Daoy (cell line): Measurements from ENCODE around the gene MRPS34. TPM values are rescaled to one million over a fixed set of nuclear protein-coding genes. Genes with fewer than 3 reads are reported as not detected.
"Not testable (repeated sequence)": the region's sequence is repeated elsewhere in the genome, so short reads cannot be mapped to it uniquely, and the experiment has no call there.

Experiments used
- DNase-seq: peaks from one replicate; pipeline ENCODE4 v3.0.0-alpha.2; 2015; ENCODE audit warnings: low read depth
- total RNA-seq: library from RNA; depleted of rRNA; stranded (reverse); fragments of >200 nt; shearing (Covaris generic); gene quantifications from 2 replicates; pipeline ENCODE4 v1.2.3, GENCODE V29; 2014

The MRPS34 gene
- total RNA-seq, 1 experiment from 2014 or later: 153 TPM

DNA sequence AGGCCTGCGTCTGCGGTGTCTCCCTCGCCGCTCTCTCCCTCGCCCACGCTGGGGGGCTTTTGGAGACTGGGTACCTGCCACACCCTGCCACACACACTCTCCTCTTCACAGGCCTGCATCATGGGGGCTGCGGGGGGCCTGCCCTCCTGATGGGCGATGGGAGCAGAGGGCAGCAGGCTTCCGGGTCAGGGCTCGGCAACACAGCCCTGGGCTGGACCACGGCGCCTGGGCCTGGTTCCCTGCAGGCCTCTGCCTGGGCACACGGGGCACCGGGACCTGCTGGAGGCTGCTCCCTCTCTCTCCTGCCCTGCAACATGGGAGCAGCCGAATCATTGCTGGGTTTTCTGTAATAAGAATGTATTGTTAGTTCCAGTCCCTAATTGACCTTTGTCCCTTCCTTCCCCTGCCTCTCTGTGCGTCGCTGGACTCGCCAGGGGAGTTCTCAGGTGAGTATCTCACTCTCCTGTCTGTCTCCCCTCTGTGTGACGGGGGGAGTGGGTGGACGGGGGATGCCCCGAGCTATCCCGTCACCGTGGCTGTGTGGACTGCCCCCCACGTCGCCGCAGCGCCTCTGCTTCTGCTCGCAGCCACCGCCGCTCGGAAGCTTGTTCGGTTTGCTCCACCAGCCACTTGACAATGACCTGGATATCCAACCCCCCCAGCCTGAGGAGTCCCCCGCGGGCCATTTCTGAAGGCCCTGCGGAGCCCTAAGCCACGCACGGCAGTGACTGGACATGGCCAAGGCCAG lies 15.0 kb downstream of the MRPS34 start:
- DNase-seq: no peak

DNA sequence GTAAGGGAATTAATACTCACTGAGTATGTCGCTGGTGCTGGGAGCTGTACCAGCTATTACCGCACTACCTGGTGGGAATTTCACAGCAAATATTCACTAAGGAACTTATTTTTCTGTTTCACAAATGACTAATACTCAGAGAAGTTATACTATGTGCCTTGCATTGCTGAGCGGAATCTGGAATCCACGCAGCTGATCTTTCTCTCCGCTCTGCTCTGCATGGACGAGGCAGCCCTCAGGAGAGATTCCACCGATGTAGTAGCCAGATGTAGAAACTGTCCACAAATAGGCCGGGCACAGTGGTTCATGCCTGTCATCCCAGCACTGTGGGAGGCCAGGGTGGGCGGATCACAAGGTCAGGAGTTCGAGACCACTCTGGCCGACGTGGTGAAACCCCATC lies 18.7 kb downstream of the MRPS34 start:
- DNase-seq: no peak

DNA sequence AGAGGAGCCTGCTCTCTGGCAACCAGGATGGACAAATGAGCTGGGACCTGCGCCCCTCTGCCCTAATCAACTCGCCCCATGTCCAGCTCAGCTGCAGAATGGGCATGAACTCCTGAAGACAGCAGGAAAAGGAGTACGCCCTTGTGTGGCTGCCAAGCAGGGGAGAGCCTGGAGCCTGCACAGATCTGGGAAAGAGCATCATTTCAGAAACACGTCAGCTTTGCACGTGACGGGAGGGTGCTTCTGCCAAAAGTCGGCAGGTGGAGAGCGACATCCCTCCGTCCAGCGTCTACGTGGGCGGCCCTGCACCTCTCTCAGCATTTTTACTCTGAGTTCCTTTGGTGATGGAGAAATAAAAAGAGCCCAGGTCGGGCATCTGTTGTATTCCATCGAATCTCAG lies 20.1 kb downstream of the MRPS34 start:
- no peak for DNase-seq

DNA sequence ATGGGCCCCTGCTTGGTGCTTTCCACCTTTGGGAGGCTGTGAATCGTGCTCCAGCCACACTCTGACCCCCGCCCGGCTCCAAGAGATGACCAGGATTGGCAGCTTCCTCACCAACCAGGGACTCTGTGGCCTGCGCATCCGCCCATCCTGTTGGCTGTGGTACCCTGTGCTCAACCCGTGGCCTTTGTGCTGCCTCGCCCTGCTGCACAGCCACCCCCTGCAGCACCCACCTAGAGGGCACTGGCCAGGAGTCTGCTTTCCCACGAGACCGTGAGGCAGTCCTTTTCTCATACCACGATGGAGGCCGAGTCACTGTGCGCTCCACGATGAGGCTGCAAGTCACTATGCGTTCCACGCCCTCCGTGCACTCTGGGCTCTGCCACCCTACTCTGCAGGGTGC lies 21.0 kb downstream of the MRPS34 start:
- no peak for DNase-seq

DNA sequence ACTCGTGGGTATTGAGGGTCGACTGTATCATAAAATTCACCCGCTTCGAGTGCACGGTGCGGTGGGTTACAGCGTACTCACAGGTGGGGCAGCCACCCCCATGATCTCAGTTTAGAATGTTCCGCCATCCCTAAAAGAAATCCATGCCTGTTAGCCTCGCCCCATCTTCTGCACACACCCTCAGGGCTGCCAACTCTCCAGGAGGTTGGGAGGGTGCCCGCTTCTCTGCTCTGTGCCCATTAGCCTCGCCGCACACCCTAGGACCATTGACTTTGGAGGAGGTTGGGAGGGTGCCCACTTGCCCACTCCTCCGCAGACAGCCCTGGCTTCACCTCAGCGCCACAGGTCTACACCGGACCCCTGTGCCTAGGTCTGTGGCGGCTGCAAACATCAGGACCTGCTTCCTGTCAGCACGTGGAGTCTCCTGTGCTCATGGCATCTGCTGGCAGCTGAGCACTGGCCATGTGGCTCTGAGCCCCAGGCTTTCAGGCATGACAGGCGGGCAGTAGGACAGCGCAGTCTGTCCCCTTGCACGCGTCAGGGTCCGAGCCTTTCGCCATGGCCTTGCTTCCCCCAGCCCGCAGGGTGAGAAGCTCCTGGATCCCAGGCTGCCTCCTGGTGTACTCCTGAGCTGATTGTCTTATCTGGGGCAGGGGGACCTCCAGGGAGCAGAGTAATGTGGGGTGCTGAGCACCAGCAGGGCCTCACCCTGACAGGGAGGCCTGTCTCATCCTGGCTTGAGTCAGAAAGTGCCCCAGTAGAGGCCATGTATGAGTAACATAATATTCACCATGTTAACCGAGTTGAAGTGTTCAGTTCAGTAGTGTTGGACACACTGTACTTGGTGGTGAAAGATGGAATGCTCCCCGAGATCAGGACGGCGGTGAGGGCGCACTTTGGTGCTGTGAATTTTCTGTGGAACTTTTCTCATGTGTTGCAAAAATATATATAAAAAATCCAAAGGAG lies 23.5 kb downstream of the MRPS34 start:
- DNase-seq: no peak

DNA sequence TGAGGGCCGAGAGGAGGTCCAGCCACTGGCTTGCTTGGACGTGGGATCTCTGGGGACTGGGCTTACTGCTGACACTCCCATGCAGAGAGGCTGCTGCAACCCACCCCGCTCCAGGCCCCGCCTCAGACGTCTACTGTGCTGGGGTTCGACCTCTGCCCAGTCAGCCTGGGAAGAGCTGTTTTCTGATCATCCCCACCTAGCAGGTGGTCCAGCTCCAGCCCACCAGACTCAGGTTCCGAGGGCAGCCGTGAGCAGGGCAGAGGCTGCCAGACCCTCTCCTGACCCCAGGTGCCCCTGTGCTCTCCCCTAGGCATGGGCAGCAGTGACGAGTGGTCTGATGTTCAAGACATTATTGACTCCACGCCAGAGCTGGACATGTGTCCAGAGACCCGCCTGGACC lies 25.0 kb downstream of the MRPS34 start:
- DNase-seq: no peak

DNA sequence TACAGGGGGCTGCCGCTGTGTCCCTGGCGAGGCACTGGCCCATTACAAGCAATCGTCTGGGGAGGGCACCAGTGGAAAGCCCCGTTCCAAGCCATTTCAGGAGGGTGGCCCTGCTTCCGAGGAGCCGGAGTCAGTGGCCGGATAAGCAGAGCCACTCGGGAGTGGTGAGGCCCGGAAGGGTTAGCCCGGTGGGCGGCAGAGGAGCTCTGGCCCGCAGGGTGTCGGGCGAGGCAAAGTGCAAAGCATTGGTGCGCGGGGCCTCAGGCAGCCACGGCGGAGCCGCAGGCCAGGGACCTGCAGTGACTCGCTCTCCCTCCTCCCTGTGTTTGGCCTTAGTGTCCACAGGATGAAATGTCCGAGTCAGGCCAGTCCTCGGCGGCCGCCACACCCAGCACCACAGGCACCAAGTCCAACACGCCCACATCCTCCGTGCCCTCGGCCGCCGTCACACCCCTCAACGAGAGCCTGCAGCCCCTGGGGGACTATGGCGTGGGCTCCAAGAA lies 26.2 kb downstream of the MRPS34 start:
- DNase-seq: peak; percentile 84

DNA sequence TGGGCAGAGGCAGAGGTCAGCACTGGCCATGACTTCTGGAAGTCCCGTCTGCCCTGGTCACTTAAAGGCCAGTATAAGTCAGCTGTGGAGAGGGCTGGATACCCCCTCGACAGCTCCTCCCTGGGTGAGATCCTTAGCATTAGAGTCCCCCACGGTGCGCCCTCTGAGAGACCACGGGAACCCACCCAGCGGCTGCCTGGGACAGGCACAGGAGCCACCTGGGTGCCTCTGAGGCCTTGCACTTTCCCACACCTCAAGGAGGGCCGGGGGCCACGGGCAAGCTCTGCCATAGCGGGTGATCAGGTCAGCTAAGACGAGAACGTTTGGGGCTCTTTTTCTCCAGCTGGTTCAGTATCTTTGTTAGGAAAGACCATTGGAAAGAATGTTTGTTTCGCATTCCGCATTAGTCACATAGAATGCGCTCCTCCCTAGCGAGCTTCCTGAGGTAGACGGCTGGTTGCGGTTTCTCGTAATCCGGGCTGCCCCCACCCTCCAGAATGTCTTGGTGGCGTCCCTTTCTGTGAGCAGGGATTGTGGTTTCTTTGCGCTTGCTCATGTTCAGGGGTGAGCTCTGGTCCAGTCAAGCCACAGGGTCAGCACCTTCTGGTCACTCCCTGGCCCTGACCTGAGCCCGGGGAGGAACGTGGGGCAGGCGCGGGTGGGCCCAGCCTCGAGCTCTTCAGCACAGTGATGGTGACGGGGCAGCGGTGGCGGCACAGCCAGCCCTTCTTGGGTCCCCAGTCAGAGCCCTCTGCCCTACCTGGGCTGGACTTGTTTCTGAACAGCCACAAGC lies 26.8 kb downstream of the MRPS34 start:
- DNase-seq: peak; percentile 94

DNA sequence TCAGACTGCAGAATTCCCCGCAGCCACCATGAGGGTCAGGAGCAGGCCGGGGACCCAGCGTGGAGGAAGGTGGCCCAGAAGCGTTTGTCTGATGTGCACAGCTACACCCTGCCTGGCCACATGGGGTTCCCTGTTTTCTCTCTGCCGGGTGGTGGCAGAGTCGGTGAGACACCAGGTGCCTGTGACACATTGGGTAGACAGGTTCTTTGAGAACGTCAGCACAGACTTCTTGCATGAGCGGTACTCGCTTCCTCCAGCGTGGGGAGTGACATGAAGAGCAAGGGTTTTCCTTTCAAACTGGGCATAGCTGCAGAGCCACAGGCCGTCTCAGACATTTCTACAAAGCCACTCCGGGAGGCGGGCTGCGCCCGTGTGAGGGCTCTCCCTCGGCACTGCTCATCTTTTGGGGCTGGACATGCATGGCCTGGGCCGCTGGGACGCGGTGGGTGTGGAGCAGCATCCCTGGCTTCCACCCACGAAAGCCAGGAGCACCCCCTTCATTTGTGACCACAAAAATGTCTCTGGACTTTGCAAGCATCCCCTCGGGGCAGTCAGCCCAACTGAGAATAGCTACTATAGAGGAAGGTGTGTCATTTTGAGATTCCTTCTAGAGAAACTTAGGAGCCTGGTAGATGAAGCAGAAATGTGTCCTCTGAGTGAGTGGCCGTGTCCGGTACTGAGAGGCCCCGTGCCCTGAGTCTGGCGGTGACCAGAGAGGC lies 27.6 kb downstream of the MRPS34 start:
- DNase-seq: peak; percentile 63

DNA sequence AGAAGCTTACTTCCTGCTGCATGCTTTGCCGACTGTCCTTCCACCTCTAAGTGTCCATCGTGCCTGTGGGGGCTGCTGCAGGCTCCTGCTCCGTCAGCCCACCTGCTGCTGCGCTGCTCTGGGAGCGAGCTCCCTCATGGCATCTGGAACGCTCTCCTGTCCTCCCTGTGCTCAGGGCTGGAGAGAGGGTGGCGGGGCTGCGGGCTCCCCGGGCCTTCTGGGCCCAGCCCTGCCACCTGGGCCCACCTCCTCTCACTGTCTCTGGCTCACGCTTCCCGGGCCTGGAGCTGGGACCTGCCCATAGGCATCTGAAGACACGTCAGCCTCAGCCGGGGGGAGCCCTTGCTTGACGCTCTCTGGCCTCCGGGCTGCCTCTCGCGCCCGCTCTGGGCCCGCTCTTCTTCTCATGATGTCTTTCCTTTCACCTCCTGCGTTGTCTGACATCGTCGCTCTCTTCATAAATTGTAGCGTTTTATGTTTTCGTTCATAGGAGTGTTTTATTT lies 28.5 kb downstream of the MRPS34 start:
- no peak for DNase-seq

DNA sequence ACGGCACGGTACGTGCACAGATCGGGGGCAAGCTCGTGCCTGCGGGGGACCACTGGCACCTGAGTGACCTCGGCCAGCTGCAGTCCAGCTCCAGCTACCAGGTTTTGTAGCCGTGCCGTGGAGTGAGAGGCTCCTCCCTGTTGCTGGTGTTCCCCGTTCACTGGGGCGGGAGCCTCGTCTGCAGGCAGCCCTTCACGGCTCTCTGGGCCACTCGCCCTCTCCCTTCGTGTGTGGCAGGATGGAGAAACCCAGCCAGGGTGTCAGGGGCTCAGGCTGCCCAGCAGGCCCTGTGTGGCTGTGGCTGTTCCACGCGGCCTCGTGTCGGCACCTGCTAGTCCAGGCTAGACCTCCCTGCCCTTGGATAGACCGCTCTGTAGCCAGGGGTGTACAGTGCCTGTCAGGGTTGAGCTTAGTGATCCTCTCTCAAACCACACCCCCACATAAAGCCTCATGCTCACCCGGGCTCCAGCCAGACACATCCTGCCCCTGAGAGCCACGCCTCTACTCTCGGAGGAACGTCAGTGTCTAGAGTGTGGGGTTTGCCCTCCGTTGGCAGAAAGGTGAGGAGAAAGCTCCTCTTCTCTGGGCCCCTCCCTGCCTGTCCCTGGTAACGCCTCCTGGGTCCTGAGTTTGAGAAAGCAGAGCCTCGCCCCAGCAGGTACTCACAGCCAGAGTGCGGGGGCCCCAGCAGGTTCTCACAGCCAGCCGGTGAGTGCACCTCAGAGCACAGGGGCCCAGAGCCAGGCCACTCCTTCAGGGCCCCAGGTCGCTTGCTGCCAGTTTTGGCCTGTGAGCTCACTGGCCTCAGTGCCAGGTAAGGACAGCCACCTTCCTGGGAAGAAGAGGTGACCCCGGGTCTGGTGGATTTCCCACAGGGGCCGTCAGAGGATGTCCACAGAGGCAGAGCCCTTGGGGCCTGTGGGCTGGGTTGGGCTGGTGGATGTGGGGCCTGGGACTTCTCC lies 29.3 kb downstream of the MRPS34 start:
- DNase-seq: no peak

DNA sequence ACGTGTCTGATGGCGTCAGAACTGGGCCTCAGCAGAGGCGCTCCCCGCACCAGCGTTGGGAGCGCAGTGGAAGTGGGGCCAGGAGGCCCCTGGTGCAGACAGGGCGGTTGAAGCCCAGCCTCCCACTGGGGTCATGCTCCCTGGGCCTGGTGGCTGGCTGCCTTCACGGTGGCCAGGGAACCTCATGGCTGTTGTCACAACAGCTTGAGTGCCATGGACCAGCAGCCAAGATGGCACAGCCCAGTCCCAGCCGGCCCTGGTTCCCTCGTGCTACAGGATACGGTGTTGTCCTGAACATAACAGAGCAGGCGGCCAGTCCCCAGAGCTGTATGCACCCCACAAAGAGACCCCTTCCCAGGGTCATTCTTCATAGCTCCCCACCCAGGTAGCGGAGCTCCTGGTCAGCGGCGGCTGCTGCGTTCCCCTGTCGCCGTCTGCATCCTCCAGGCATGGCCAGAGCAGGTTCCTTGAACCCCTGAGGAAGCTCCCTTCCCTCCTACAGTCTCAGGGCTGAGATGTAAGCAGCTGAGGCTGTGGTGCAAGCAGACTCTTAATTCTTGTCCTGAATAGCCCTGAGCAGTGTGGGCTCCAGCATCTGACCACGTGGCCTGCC lies 31.3 kb downstream of the MRPS34 start:
- DNase-seq: no peak

DNA sequence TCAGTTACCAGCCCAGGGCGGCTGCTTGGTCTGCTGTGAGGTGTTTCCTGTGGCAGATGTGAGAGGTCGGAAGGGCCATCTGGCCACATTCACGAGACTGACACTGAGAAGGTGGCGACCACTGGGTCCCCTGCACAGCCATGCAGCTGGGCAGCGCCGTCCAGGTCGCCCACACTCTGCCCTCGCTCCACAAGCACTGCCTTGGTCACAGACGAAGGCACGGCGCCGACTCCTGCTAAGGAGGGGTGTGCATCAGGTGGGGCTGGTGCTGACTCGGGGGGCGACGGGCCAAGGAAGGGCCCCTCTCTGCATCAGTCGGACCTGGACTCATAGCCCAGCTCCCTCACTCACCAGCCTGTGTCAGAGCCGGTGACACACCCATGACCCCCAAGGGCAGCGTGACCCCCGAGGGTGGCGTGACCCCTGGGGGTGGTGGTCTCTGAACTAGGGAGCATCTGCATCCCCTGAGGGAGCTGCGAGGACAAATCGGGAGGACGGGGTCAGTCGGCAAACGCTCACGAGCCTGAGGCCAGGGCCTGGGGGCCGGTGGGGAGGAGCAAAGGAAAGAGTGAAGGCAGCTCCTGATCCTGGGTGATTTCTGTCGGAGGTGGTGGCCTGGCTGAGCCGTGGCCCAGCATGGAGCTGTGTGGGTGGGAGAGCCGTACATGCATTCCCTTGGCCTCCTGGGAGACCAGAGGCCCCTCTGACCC lies 32.0 kb downstream of the MRPS34 start:
- DNase-seq: no peak

DNA sequence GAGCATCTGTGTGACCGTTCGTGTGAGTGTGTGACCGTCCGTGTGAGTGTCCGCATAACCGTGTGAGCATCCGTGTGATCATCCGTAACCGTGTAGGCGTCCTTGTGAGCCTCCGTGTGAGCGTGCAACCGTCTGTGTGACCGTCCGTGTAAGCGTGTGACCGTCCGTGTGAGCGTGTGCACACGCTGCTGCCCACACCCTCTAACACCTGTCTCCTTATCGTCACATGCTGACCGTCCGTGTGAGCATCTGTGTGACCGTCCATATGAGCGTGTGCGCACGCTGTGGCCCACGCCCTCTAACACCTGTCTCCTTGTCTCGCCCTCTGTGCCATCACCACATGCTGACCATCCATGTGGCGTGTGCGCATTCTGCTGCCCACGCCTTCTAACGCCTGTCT lies 32.7 kb downstream of the MRPS34 start:
- no peak for DNase-seq

DNA sequence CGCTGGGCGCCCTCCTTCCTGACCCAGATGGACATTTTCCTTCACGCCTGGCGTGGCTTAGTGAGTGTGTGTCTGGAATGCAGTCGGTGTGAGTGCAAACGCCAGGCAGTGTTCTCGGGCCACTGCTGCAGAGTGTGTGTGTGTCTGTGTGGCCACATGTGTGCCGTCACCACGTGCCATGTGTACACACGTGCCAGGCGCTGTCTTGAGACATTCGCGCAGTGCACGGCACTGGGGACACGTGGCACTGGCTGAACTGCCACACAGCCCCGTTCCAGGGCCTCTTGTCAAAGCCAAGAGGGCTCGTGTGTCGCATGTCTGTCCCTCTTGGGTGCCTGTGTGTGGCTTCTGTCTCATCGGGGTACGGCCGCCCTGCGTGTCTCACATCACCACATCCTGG lies 38.1 kb downstream of the MRPS34 start:
- DNase-seq: no peak

DNA sequence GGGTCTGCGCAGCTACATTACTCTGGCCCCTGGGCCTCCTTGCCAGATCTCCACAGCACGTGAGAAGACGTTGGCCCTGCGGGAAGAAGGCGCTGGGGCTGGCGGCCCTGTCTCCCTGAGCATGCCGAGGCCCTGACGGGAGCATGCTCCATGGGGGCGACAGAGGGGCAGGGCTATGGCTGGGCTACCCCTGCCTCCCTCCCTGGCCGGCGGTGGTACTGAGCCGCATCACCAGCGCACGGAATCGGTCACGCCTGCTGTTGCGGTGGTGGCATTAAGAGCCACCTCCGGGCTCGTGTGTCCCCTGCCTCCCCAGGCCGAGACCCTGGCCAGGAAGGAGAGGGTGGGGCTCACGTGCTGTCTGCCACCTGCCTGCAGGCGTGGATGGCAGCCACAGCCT lies 38.8 kb downstream of the MRPS34 start:
- DNase-seq: no peak

DNA sequence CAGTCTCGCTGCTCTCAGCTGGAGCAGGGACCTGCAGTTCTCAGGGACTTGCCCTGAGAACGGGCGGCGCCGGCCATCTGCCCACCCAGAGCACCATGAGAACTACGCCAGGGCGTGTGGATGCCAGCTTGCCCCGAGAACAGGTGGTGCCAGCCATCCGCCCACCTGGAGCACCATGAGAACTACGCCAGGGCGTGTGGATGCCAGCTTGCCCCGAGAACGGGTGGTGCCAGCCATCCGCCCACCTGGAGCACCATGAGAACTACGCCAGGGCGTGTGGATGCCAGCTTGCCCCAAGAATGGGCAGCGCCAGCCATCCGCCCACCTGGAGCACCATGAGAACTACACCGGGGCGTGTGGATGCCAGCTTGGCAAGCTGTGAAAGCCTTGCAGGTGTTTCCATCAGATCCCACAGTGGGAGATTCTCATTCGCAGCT lies 40.4 kb downstream of the MRPS34 start:
- DNase-seq: not testable (repeated sequence)

DNA sequence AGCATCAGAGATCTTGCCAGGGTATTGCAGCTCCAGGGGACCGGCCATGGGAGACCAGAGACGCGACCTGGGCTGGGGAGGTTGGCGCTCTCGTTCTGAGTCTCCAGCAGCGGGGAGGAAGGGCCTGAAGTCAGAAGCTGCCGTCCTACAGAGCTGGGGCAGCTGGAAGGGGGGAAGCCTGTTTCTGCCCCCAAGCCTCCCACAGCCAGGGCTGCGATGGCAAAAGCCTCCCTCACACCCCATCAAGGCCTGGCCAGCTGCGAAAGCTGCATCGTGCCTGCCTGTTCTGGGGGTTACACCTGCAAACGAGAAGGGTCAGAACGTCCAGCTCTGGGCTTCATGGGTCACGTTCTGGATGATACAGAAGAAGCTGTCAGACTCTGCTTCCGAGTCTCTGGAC lies 40.9 kb downstream of the MRPS34 start:
- no peak for DNase-seq

DNA sequence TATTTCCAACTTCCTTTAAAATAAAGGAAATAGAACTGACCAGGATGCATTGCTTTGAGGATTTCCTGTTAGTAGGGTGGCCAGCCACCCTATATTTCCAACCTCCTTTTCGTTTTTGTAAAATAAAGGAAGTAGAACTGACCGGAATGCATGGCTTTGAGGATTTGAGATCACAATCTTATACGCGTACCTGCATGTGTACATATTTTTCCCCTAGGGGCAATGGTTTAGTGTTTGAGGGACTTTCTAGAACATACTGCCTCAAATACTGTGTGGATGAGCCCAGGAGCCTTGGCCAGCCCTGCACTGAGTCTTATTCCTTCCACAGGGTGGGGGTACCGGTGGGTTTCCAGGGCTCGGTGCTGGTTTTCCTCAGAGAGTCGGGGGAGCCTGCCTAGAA lies 41.3 kb downstream of the MRPS34 start:
- DNase-seq: no peak
